GM21528 (cell line): Measurements from ENCODE around the gene DPF3.

Source experiments
- ATAC-seq: cut with Tn5 transposase; IDR thresholded peaks from one replicate; pipeline ENCODE4 v1.9.1; 2021; ENCODE audit warnings: mild to moderate bottlenecking, moderate library complexity; ENCODE audit not compliant: unreplicated experiment, low FRiP score

The DPF3 gene

GRCh38 chr14:72609205-72609916, 284.5 kb downstream of the DPF3 start:
- no peak for ATAC-seq

GRCh38 chr14:72608391-72609204, 285.3 kb downstream of the DPF3 start:
- no peak for ATAC-seq

GRCh38 chr14:72607386-72608130, 286.3 kb downstream of the DPF3 start:
- ATAC-seq: no peak

GRCh38 chr14:72606879-72607278, 287.0 kb downstream of the DPF3 start:
- ATAC-seq: no peak

- no peak for ATAC-seq
These were observed 288.0 kb downstream of the DPF3 start for GRCh38 chr14:72605921-72606220.

GRCh38 chr14:72605096-72605920, 288.6 kb downstream of the DPF3 start:
- ATAC-seq: no peak

GRCh38 chr14:72604133-72604532, 289.8 kb downstream of the DPF3 start:
- no peak for ATAC-seq

- ATAC-seq: no peak
These were observed 290.3 kb downstream of the DPF3 start for GRCh38 chr14:72603639-72604038.

- ATAC-seq: no peak
These were observed 293.2 kb downstream of the DPF3 start for GRCh38 chr14:72600551-72601330.

- no peak for ATAC-seq
These were observed 294.1 kb downstream of the DPF3 start for GRCh38 chr14:72599579-72600470.

GRCh38 chr14:72598306-72598705, 295.6 kb downstream of the DPF3 start:
- no peak for ATAC-seq

GRCh38 chr14:72597252-72598233, 296.4 kb downstream of the DPF3 start:
- ATAC-seq: no peak

- ATAC-seq: no peak
These were observed 298.6 kb downstream of the DPF3 start for GRCh38 chr14:72595152-72595862.

GRCh38 chr14:72594099-72594901, 299.6 kb downstream of the DPF3 start:
- no peak for ATAC-seq

- ATAC-seq: no peak
These were observed 302.5 kb downstream of the DPF3 start for GRCh38 chr14:72591391-72591790.

- no peak for ATAC-seq
These were observed 303.3 kb downstream of the DPF3 start for GRCh38 chr14:72590577-72590976.
